HG02763 (cell line): ENCODE measurements around the gene TIMM50.

Experiments
- ATAC-seq: cut with Tn5 transposase; IDR thresholded peaks from one replicate; pipeline ENCODE4 v1.9.1; 2021; ENCODE audit warnings: mild to moderate bottlenecking, moderate library complexity; ENCODE audit not compliant: unreplicated experiment

TIMM50 gene

DNA sequence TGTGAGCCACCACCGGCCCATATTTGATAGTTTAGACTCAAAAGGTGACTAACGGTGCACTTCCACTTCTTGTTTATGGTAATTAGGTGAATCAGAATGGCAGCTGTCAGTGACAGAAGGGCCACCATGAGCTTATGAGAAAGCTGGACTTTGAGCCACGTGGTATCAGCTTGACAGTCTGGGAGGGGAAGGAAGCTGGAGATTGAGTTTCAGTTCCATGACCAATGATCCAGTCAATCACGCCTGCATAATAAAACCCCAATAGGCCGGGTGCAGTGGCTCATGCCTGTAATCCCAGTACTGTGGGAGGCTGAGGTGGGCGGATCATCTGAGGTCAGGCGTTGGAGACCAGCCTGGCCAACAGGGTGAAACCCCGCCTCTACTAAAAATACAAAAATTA is 43.9 kb downstream of the TIMM50 start:
- ATAC-seq: no peak

DNA sequence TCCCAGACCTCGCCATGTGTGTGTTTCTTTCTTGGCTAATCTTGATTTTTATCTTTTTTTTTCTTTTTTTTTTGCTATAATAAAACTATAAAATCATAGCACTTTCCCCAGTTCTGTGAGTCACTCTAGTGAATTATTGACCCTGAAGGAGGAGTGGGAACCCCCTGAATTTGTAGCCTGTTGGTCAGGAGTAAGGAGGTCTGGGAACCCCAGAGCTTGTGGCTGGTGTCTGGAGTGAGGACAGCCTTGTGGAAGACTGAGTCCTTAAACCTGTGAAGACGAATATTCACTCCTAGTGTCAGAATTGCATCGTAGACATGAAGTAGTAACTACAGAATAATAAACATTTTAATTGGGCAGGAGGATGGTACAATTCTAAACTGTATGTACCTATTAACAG is 44.6 kb downstream of the TIMM50 start:
- no peak for ATAC-seq

DNA sequence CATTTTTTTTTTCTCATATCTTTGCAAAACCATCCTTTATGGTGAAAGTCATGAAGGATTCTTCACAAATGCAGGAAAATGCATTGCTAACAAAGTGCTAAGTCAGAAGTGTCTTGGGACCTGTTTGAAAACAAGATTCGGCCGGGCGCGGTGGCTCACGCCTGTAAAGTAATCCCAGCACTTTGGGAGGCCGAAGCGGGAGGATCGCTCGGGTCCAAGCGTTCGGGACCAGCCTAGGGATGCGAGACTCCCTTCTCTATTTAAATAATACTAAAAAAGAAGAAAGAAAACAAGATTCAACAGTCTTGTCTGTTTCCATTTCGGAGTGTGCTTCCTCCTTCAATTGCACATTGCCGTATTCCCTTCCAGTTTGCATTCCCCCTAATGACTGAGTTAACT is 51.2 kb downstream of the TIMM50 start:
- ATAC-seq: no peak

DNA sequence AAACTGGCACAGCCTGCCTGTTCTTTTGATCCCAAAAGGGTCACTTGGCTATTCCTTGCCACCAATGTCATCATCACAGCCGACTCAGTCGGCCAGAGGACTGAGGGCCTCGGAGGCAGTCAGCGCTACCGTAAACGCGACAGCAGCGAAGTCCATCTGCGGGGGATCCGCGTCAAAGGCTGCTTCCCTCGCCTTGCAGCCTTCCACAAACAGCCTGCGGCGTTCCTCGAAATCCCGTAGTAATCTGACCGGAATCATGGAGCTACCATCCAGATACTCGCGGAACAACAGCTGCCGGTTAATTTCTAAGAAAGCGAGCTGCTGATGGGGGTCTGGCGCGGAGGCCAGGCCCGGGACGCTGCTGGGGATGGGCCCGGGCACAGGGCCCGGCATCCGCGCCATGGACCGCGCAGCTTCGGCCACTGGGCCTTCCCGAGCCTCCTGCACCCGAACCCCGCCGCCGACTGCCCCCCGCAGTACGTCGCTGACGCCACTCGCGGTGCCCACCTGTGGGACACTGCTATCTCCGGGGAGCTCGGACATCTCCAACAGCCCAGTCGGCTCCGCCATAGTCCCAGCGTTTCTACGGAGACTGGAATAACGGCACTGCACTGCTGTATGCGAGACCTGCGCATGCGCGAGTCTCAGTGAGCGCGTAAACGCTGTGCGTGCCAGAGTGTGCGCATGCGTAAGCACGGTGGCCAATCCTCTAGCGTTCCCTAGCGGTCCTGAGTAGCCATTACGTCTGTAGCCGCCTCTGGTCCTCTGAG is 51.8 kb downstream of the TIMM50 start, which contains the start of gene EID2B:
EID2B (minus strand) TSS at position 620 of the 770 bp plus-strand sequence; CDS start at position 570, 50 bp downstream.
- peak; percentile 90 for ATAC-seq

DNA sequence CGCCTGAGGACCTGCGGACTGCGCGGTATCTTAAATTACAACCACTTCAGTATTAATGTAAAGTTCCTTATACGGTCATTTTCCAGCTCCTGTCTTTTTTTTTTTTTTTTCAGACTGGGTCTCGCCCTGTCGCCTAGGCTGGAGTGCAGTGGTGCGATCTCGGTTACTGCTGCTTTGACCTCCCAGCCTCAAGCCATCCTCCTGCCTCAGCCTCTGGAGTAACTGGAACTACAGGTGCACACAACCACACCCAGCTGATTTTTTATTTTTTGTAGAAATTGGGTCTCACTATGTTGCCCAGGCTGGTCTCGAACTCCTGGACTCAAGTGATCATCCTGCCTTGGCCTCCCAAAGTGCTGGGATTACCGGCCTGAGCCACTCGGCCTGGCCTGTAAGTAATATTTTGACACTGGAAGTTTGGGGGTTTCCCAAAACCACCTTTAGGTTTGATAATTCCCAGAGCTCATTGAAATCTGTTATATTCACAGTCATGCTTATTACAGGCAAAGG is 52.4 kb downstream of the TIMM50 start:
- no peak for ATAC-seq

DNA sequence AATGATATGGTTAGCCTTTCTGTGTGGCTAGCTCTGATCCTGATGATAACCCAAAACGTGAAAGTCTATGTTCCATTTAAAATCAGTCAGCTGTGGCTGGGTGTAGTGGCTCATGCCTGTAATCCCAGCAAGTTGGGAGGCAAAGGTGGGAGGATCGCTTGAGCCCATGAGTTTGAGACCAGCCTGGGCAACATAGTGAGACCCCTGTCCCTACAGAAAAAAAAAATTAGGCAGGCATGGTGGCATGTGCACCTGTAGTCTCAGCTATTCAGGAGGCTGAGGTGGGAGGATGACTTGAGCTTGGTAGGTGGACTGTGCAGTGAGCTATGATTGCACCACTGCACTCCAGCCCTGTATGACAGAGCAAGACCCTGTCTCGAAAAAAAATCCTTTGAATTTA is 53.2 kb downstream of the TIMM50 start:
- no peak for ATAC-seq

DNA sequence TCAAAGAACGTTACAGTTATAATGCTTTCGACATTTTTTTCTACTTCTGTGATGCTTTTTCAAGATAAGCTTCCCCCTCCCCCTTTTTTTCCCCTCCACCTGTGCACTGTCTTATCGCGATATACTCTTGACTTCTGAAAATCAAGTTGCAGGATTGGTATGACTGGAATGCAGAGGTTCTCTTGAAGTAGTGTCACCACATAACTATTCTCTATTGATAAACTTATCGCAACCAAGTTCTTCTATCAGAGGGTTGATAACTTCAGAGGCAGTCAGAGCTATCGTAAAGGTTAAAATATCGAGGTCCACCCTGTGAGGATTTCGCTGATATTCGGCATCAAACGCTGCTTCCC is 58.5 kb downstream of the TIMM50 start:
- ATAC-seq: no peak

DNA sequence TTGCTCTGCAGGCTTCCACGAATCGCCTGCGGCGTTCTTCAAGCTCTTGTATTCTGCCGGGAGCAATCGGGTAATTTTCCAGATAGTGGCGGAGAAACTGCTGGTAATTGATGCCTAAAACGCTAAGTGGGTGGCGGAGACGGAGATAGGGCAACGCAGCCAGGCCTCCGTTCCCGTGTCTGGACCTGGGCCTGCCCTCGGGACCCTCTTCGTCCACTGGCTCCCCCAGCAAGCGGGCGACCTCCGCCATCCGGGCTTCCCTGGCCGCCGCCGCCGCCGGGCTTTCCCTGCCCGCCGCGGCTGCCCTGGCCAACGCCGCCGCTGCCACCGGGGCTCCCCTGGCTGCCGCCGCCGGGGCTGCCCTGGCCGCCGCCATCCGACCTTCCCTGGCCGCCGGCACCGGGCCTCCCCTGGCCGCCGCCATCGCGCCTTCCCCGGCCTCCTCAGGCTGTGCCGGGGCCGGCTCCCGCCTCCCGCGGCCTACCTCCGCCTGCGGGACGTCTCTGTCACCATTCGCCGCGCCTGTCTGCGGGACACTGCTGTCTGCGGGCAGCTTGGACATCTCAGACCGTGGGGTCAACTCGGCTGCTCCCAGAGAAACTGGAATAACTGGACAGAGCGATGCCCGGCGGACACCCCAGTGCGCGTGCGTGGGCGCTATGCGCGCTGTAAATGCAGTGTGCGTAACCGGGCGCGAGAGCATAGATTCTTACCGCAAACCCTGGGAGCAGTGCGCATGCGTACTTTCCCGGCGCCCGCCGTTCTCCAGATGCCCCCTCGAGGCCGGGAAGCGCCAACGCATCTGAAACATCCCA is 59.1 kb downstream of the TIMM50 start, which contains the start of gene EID2:
EID2 (minus strand) TSS at position 644 of the 815 bp plus-strand sequence; CDS start at position 562, 82 bp downstream.
- peak; percentile 92 for ATAC-seq

DNA sequence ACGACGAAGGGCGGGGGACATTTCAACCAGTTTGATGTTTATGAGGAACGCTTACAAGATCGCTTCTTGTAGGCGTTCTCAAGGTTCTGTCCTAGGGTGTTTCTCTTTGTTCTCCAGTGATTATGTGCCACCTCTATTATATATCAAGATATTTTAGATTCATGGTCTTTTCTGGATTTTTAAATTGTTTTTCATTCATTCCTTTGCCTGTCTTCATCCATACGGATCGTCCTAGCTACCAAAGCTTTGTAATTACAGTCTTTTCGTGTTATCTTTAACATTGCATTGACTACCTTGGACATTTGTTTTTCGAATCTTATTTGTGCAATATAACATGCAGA is 59.7 kb downstream of the TIMM50 start:
- no peak for ATAC-seq
